GM12865 (cell line): Measurements from ENCODE around the gene RASA3.

Experiments
- DNase-seq: peaks from one replicate; pipeline ENCODE4 v3.0.0; 2010; ENCODE audit warnings: low read depth
- H3K4me3 ChIP-seq: 2 replicates; pipeline ENCODE4 v1.5.1; 2011; ENCODE audit warnings: mild to moderate bottlenecking, low read depth, low read length, control low read depth
- CTCF ChIP-seq: IDR thresholded peaks from 2 replicates; pipeline ENCODE4 v1.5.1; 2011; ENCODE audit warnings: low read length, control low read depth, low read depth, inconsistent platforms; ENCODE audit not compliant: insufficient read depth; ENCODE audit errors: missing control alignments

RASA3 gene

GRCh38 chr13:114025714-114026431 lies 106.5 kb downstream of the RASA3 start:
- TF ChIP-seq CTCF: no peak
- DNase-seq: no peak
- no peak overlapping the region for H3K4me3 ChIP-seq

- no peak for DNase-seq
- H3K4me3 ChIP-seq: no peak overlapping the region
- TF ChIP-seq CTCF: no peak
These were observed 107.1 kb downstream of the RASA3 start for GRCh38 chr13:114025405-114025713.

- DNase-seq: peak; percentile 74
- H3K4me3 ChIP-seq: no peak overlapping the region
- TF ChIP-seq CTCF: no peak
These were observed 107.6 kb downstream of the RASA3 start for GRCh38 chr13:114024603-114025404.

- DNase-seq: no peak
These were observed 108.5 kb downstream of the RASA3 start for GRCh38 chr13:114023716-114024602.

GRCh38 chr13:114022876-114023275 lies 109.5 kb downstream of the RASA3 start:
- no peak for DNase-seq
- TF ChIP-seq CTCF: no peak
- H3K4me3 ChIP-seq: no peak overlapping the region

More at GRCh38 chr13:114023716-114024602, 108.5 kb downstream of the RASA3 start:
- TF ChIP-seq CTCF: no peak
- H3K4me3 ChIP-seq: no peak overlapping the region

DNA sequence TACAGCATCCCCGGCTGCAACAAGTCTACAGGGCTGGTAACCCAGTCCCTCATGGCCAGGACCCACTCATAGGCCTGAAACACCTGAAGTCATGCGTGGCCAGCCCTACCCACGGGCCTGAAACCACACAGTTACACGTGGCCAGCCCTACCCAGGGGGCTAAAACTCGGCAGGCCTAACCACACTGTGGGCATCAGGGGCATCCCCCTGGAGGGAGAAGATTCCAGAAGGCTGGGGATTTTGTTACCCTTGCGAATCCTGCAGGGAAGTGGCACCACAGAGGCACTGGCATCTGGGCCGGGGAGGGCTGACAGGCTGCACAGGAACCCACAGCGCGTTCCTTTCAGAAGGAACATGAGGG lies 110.1 kb downstream of the RASA3 start:
- DNase-seq: no peak
- H3K4me3 ChIP-seq: no peak overlapping the region
- TF ChIP-seq CTCF: no peak
